HAP-1 (cell line): ENCODE measurements around the gene DKK1.

ENCODE experiments used
- DNase-seq, 2 experiments: peaks; one replicate each; pipeline ENCODE4 v3.0.0-alpha.2; 2016 to 2020; ENCODE audit warnings: low spot score in 2 of 2
- H3K27me3 ChIP-seq: fragments of 250-450 bp; sonication (Bioruptor Pico); 2 replicates; pipeline ENCODE4 v1.5.1; 2020; ENCODE audit warnings: low read depth, mild to moderate bottlenecking, moderate library complexity
- H3K36me3 ChIP-seq: fragments of 250-450 bp; sonication (Bioruptor Pico); replicated peaks from 2 replicates; pipeline ENCODE4 v1.5.1; 2020; ENCODE audit warnings: mild to moderate bottlenecking
- H3K4me1 ChIP-seq: fragments of 250-450 bp; sonication (Bioruptor Pico); 2 replicates; pipeline ENCODE4 v1.5.1; 2020; ENCODE audit warnings: mild to moderate bottlenecking
- H3K4me3 ChIP-seq: fragments of 250-450 bp; sonication (Bioruptor Pico); 2 replicates; pipeline ENCODE4 v1.5.1; 2020; ENCODE audit warnings: mild to moderate bottlenecking, moderate library complexity
- H3K9me3 ChIP-seq: fragments of 250-450 bp; sonication (Bioruptor Pico); 2 replicates; pipeline ENCODE4 v1.5.1; 2020; ENCODE audit warnings: mild to moderate bottlenecking, moderate library complexity
- in situ Hi-C: fragments of 300-500 bp; cut with MboI; formaldehyde crosslinking; loops from 3 replicates; pipeline ENCODE4 v1.14.3; 2020; ENCODE audit warnings: low sequenced_read_pairs, inconsistent platforms, mixed read lengths

Gene DKK1, protein sequence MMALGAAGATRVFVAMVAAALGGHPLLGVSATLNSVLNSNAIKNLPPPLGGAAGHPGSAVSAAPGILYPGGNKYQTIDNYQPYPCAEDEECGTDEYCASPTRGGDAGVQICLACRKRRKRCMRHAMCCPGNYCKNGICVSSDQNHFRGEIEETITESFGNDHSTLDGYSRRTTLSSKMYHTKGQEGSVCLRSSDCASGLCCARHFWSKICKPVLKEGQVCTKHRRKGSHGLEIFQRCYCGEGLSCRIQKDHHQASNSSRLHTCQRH

GRCh38 chr10:52313933-52314821 lies at the start of gene DKK1:
Gene DKK1, plus strand, starts transcription at chr10:52314281. Its CDS starts 154 bp downstream, at chr10:52314435.
- Histone ChIP-seq H3K4me3 (peak within 1 kb of the TSS; percentile 43), H3K27me3 (peaks cover 17% of the 10 kb centered on the region), H3K9me3 (no peaks in the 10 kb centered on the region), H3K36me3 (no peaks in the 10 kb centered on the region), H3K4me1 (peaks cover 5% of the 10 kb centered on the region; the same call in 1 of the 2 replicates)
- peak; percentile 52 to 81 for DNase-seq
- in situ Hi-C loops: loop anchor here (10.0 to 25.0 kb wide), 2 partner anchors 251 to 423 kb away; no protein-coding TSS in a partner anchor

- Histone ChIP-seq H3K36me3 (no peaks in the 10 kb centered on the region), H3K4me1 (no peaks in the 10 kb centered on the region), H3K9me3 (no peaks in the 10 kb centered on the region), H3K4me3 (no peak overlapping the region), H3K27me3 (no peaks in the 10 kb centered on the region)
- in situ Hi-C loops: no loop called here
- no peak for DNase-seq
Measured at GRCh38 chr10:52265131-52265926, 48.8 kb upstream of the DKK1 start.

DNA sequence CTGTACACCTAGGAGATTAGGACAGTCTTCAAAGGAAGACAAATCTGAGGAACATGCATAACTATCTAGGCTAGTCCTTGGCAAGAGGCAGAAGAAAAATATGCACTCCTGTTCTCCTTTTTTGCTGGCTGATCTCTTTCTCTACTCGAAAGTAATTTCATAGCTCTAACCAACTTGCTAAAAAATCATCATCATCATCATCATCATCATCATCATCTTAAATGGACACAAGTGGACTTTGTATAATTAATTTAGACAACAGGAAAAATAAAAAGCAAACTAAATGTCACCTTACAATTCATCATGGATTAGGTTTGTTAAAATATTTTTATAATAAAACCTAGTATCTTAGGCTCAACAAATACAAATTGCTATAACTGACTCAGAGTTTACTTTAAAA lies 47.2 kb upstream of the DKK1 start:
- Histone ChIP-seq H3K9me3 (no peaks in the 10 kb centered on the region), H3K36me3 (no peaks in the 10 kb centered on the region), H3K4me1 (no peaks in the 10 kb centered on the region), H3K27me3 (no peaks in the 10 kb centered on the region), H3K4me3 (no peak overlapping the region)
- no peak for DNase-seq
- in situ Hi-C loops: no loop called here

- Histone ChIP-seq H3K36me3 (no peaks in the 10 kb centered on the region), H3K9me3 (no peaks in the 10 kb centered on the region), H3K4me1 (no peaks in the 10 kb centered on the region), H3K27me3 (no peaks in the 10 kb centered on the region), H3K4me3 (no peak overlapping the region)
- in situ Hi-C loops: no loop called here
- DNase-seq: no peak
Measured at GRCh38 chr10:52268790-52269189, 45.3 kb upstream of the DKK1 start.

GRCh38 chr10:52269233-52269632 lies 44.8 kb upstream of the DKK1 start:
- in situ Hi-C loops: no loop called here
- H3K27me3 ChIP-seq: no peaks in the 10 kb centered on the region
- no peaks in the 10 kb centered on the region for H3K4me1 ChIP-seq
- no peak for DNase-seq
- H3K36me3 ChIP-seq: no peaks in the 10 kb centered on the region
- no peaks in the 10 kb centered on the region for H3K9me3 ChIP-seq
- H3K4me3 ChIP-seq: no peak overlapping the region

DNA sequence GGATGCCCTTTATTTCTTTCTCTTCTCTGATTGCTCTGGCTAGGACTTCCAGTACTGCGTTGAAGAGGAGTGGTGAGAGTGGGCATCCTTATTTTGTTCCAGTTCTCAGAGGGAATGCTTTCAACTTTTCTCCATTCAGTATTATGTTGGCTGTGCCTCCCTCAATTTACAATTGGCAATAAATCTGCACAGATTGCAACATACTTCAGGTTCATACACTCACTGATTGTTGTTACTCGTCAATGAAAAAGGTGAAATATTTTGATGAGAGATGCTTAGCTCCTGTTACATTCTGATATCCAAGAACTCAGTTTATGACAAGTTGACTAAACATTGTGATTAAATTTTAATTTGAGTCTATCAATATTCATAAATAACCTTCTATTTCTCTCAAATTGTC lies 37.9 kb upstream of the DKK1 start:
- DNase-seq: no peak
- Histone ChIP-seq H3K9me3 (no peaks in the 10 kb centered on the region), H3K36me3 (no peaks in the 10 kb centered on the region), H3K4me1 (no peaks in the 10 kb centered on the region), H3K27me3 (no peaks in the 10 kb centered on the region), H3K4me3 (no peak overlapping the region)
- in situ Hi-C loops: no loop called here

DNA sequence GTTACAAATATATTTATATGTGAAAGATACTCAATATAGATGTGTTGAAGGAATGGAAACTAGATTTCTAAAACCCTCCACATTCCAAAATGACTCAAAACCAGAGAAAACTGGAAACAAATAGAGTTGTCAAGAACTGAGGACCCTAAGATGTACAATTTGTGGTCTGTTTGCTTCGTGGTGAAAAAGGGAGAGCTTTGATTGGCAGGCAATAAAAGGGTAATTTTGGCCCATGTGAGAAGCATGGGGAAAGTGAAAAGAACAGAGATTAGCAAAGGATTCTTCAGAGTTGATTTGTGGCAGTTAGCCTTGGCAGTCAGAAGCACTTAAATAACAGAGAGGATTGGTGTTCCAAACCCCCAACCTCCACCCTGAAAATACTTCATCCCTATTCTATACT lies 37.1 kb upstream of the DKK1 start:
- Histone ChIP-seq H3K9me3 (no peaks in the 10 kb centered on the region), H3K36me3 (no peaks in the 10 kb centered on the region), H3K27me3 (no peaks in the 10 kb centered on the region), H3K4me1 (no peaks in the 10 kb centered on the region), H3K4me3 (no peak overlapping the region)
- no peak for DNase-seq
- in situ Hi-C loops: no loop called here

- in situ Hi-C loops: no loop called here
- H3K4me3 ChIP-seq: no peak overlapping the region
- no peak for DNase-seq
- H3K9me3 ChIP-seq: no peaks in the 10 kb centered on the region
- no peaks in the 10 kb centered on the region for H3K4me1 ChIP-seq
- H3K27me3 ChIP-seq: no peaks in the 10 kb centered on the region
- H3K36me3 ChIP-seq: no peaks in the 10 kb centered on the region
Measured at GRCh38 chr10:52279546-52279945, 34.5 kb upstream of the DKK1 start.

- Histone ChIP-seq H3K4me3 (no peak overlapping the region), H3K36me3 (no peaks in the 10 kb centered on the region), H3K27me3 (no peaks in the 10 kb centered on the region), H3K9me3 (no peaks in the 10 kb centered on the region), H3K4me1 (no peaks in the 10 kb centered on the region)
- in situ Hi-C loops: no loop called here
- DNase-seq: no peak
Measured at GRCh38 chr10:52280051-52280450, 34.0 kb upstream of the DKK1 start.

DNA sequence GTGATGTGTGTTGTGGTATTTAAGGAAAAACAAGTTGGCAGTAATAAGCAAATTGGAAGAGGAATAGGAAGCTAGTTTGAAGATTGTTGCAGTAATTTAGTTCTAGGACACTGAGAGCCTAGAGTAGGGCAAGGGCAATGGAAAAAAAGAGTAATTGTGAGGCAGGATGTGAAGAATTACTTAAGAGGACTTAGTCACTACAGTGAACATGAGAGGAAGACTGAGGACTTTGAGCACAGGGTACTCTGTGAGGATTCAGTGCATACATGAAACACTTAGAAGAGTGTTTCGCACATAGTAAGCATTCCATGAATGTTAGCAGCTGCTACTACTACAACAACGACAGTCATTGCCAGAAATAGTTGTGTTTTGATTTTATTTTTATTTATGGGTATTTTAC lies 30.9 kb upstream of the DKK1 start:
- Histone ChIP-seq H3K27me3 (no peaks in the 10 kb centered on the region), H3K36me3 (no peaks in the 10 kb centered on the region), H3K4me1 (no peaks in the 10 kb centered on the region), H3K9me3 (no peaks in the 10 kb centered on the region), H3K4me3 (no peak overlapping the region)
- in situ Hi-C loops: no loop called here
- DNase-seq: no peak

- in situ Hi-C loops: no loop called here
- no peaks in the 10 kb centered on the region for H3K9me3 ChIP-seq
- H3K4me3 ChIP-seq: no peak overlapping the region
- no peaks in the 10 kb centered on the region for H3K27me3 ChIP-seq
- no peaks in the 10 kb centered on the region for H3K36me3 ChIP-seq
- H3K4me1 ChIP-seq: no peaks in the 10 kb centered on the region
- no peak for DNase-seq
Measured at GRCh38 chr10:52284416-52285013, 29.6 kb upstream of the DKK1 start.

GRCh38 chr10:52287866-52288265 lies 26.2 kb upstream of the DKK1 start:
- no peak for DNase-seq
- in situ Hi-C loops: no loop called here
- H3K4me1 ChIP-seq: no peaks in the 10 kb centered on the region
- no peaks in the 10 kb centered on the region for H3K36me3 ChIP-seq
- no peak overlapping the region for H3K4me3 ChIP-seq
- no peaks in the 10 kb centered on the region for H3K9me3 ChIP-seq
- no peaks in the 10 kb centered on the region for H3K27me3 ChIP-seq

GRCh38 chr10:52297747-52298146 lies 16.3 kb upstream of the DKK1 start:
- Histone ChIP-seq H3K36me3 (no peaks in the 10 kb centered on the region), H3K4me3 (no peak overlapping the region), H3K27me3 (peaks cover 10% of the 10 kb centered on the region), H3K4me1 (no peaks in the 10 kb centered on the region), H3K9me3 (no peaks in the 10 kb centered on the region)
- DNase-seq: no peak
- in situ Hi-C loops: no loop called here
